HG02884 (cell line): ENCODE results near the gene SPRED2.
A peak's percentile ranks its signal among the peaks of the same experiment; 100 is the strongest.
"Not testable (repeated sequence)": the region's sequence is repeated elsewhere in the genome, so short reads cannot be mapped to it uniquely, and the experiment has no call there.

Experiments
- ATAC-seq: cut with Tn5 transposase; IDR thresholded peaks from one replicate; pipeline ENCODE4 v1.9.1; 2021; ENCODE audit warnings: mild to moderate bottlenecking, moderate library complexity; ENCODE audit not compliant: unreplicated experiment

SPRED2 gene

DNA sequence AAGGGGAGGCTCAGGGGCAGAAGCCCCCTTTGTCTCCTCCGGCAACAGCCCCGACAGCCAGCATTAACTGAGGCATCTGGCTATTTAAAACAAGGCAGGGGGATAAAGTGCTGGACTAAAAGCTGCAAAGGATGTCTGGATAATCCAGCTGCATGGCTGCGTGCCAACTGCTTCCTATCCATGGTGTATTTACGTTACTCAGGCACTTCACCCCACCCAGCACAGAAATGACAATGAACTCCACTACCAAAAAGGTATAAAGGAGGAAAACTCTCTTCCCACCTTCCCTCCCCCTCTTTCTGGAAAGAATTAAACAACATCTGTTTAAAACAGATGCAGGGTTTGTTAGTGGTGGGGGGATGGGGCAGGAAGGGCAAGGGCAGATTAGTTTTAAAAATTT lies 82.5 kb downstream of the SPRED2 start:
- no peak for ATAC-seq

DNA sequence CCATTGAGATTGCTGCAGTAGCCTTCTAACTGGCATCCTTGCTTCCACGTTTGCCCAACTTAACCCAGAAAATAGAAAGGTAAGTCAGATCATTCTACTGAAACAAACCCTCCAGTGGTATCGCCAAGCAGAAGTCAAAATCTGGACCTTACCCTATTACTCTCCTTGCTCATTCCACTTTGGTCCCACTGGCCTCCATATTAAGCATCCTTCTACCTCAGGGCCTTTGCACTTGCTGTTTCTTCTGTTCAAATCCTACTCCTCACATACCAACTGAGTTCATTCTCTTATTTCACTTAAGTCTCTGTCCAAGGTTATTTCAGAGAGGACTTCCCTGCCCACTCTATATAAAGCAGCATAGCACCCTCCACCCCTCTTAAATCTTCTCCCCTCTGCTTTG lies 84.5 kb downstream of the SPRED2 start:
- ATAC-seq = no peak

DNA sequence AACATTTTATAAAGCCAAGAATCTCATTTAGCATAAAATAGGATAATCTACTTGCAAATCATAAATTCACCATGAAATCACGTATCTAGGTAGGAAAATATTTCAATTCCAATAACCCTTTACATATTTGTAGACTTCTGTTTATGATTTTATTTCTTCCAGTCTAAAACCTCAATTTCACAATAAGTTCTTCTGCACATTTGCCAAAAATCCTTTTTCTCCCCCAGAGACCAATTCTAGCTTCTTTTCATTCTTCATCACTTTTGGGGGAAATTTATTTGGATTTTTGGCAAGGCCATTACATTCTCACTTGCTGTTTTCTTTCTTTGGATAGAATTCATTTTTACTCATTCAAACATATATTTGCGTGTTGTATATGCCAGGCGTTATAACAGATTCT lies 86.8 kb downstream of the SPRED2 start:
- no peak for ATAC-seq

DNA sequence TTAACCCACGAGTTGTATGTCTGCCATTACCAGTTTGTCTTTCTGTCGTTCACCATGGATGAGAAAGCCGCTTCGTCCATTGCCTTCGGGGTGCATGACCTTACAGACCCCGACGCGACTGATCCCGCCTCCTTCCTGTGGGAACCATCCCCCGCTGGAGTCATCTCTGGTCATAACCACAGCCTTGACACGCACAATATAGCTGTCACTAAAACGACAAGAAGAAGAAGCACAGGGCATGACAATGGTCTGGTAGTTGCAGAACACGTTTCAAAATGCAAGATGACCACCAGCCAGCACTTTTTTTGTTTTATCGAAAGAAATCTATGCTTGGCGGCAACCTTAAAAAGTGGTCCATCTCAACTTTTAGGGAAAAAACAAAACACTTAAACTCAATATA lies 87.7 kb downstream of the SPRED2 start:
- no peak for ATAC-seq

DNA sequence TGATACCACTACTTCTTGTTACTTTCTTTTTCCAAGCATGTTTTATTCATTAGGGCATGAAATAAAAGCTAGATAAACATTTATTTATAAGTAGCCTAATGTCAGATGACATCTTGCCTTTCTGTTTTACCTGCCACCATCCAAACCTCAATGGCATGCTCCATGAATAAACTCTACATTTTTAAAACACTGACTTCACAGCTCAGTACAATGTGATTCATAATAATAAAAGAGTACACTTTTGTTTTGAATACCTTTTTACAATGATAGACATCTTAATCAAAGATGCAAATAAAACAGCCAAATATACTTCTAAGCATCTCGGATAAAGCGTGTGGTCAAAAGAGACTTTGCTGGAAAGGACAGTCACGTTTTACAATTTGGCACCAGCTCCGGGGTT lies 88.2 kb downstream of the SPRED2 start:
- ATAC-seq = no peak

DNA sequence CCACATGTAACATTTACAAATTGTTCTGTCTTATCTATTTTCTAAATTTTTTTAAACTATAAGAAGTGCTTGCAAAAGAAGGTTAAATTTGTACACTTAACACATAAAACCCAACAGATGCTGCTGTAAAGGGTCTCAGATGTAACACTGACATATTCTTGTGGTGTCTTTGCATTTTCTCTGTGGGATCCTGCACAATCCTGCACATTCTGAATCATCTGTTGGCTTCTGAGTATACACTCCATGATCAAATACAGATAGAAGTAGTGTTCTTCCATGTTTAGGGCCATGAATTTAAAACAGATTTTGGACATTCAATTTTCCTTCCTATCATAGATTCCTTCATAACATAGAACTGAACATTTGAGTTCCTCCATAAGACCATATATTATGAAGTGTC lies 89.0 kb downstream of the SPRED2 start:
- no peak for ATAC-seq

DNA sequence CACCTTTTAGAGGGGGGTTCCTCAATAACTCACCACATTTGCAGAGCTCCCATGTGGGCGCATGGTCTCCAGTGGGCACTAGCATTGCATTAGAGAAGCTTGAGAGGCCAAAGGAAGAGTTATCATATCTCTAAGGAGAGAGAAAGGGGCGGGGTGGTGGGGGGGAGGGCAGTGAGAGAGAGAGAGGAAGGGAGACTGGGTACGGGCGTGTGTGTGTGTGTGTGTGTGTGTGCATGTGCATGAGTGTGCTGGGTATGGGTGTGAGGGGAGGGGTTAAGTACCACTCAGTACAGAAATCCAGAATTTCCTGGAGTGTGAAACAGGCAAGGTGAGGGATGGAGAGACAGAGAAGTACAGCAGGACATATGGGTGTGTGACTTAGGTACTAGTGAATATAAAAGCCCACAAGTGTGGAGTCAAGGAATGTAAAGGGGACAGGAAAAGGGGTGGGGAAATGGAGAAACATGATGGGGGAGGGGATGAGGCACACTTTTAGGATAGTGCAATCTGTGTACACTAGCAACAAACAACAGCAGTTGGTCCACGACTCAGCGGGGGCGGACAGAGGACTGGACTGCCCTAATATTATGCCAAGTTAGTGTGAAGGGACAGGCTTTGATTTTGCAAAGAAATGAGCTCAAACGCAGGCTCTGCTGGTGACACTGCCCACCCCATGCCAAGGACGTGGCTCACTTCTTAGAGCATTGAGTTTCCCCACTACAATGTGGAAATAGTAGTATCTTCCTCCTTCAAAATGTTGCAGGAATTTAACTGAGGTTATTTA lies 91.3 kb downstream of the SPRED2 start:
- ATAC-seq = no peak

DNA sequence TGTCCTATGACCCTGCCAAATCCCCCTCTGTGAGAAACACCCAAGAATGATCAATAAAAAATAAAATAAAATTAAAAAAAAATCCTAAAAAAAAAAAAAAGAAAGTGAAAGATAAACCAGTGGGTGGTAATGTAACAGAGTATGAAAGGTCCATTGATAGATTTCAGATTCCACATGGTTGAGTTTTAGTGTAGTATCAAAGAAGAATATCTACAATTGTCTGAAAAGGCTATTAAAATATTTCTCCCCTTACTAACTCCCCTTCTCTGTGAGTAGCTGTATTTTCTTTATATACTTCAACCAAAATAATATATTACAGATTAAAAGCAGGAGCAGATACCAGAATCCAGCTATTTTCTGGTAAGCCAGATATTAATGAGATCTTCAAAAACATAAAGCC lies 92.8 kb downstream of the SPRED2 start:
- no peak for ATAC-seq

DNA sequence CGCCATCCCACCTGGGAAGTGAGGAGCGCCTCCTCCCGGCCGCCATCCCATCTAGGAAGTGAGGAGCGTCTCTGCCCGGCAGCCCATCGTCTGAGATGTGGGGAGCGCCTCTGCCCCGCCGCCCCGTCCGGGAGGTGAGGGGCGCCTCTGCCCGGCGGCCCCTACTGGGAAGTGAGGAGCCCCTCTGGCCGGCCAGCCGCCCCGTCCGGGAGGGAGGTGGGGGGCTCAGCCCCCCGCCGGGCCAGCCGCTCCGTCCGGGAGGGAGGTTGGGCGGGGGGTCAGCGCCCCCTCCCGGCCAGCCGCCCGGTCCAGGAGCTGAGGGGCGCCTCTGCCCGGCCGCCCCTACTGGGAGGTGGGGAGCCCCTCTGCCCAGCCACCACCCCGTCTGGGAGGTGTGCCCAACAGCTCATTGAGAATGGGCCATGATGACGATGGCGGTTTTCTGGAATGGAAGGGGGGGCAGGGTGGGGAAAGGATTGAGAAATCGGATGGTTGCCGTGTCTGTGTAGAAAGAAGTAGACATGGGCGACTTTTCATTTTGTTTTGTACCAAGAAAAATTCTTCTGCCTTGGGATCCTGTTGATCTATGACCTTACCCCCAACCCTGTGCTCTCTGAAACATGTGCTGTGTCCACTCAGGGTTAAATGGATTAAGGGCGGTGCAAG lies 93.4 kb downstream of the SPRED2 start:
- ATAC-seq = not testable (repeated sequence)

DNA sequence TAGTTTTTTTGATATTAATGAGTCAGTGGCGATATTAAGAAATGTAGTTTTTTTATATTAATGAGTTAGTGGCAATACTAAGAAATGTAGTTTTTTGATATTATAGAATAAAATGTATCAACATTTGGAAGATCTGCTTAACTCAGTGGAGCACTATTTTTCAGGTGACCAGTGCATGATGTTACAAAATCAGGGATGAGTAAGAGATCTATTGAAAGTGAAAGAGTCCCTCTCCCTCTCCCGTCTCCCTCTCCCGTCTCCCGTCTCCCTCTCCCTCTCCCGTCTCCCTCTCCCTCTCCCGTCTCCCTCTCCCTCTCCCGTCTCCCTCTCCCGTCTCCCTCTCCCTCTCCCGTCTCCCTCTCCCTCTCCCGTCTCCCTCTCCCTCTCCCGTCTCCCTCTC lies 94.5 kb downstream of the SPRED2 start:
- ATAC-seq = not testable (repeated sequence)

DNA sequence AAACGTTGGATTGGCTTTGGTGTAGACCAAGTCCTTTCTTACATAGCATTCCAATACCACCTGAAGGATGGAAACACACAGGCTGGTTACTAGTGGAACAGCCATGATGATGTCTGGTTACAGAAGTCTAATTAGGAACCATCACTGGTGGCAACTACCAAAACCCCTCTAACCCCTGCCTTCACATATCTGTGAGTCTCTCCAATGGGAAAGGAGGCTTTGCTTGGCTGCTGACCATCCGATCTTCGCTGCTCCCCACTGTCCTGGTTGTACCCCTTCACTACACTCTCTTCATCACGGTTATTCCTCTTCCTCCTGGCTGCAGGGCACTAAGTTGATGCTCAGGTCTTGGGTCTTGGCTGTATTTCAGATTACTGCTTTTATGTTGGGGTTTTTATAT lies 97.7 kb downstream of the SPRED2 start:
- no peak for ATAC-seq

DNA sequence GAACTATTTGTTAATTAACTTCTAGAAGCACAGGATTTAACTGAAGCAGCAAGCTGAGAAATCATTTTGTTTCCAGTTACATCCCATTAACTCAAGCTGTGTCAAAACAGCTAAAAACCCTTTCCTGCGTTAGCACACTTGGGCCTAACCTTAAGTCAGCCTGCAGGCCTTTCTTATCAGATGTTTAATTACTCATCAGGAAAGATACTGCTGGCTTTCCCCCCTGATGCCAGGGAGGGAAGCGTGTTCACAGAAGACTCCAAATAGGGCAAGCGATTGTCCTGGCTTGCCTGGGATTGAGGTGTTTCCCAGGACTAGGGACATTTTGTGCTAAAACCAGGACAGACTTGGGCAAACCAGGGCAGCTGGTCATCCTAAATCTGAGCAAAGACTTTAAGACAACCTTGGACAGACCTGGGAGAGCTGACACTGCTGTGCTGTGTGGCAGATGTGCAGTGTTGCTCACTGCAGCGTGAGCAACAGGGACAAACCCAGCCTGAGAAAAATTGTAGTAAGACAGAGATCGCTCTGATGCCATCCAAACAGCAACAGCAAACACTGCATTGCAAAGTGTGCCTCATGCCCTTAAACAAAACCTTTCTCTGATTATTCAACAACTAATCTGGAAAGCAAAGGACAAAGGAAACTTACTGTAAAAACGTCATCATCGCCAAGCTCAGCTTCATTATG lies 100.9 kb downstream of the SPRED2 start:
- ATAC-seq = no peak

DNA sequence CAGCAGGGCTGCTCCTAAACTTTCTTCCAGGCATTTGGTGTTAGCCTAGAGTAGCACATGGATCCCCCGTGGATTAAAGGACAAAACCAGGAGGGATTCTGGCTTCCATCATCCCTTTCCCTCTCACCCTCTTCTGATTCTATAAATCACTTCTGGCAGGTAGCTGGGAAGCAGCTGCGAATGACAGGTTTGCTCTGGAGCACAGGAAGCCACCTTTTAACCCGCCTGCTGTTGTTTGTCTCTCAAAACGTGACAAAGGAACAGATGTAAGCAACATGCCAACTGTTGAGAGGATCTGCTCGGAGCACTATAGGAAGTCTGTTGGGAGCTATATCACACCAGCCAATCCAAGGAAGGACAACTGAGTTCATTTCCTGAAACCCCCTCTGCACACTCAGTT lies 102.9 kb downstream of the SPRED2 start:
- no peak for ATAC-seq

DNA sequence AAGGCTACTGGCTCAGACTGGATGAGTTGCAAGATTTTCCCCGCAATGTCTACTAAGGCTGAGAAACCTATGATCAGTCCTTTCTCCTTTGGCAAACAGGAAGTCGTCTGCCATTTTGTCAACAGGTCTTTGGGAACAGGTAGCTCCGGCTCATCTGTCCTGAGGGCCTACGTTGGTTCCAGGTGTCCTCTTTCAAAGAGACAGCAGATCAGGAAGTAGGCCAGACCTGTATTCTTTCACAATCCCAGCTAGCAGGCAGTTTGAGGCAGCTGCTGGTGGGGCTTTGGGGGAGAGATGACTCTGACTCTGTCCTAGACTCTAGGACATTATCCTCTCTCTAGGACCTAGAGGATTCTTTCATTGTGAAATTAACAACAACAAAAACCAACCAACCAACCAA lies 106.1 kb downstream of the SPRED2 start:
- no peak for ATAC-seq

DNA sequence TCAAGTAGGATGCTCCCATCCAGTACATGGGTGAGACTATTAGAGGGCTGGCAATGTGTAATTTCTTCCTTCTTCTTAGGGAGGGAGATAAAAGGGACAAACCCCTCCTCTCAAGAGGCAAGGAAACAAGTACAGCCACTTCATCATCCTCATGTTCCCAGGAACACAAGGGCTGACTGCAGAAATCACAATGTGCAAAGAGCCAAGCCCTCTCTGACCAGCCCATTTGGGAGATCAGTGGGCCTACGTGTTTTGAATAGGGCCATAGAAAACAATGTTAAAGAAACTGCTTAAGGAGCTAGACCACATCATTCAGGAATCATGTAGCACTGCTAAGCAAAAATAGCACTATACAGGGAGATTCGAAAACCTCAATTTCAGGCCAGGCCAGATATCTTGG lies 107.3 kb downstream of the SPRED2 start:
- ATAC-seq = no peak

DNA sequence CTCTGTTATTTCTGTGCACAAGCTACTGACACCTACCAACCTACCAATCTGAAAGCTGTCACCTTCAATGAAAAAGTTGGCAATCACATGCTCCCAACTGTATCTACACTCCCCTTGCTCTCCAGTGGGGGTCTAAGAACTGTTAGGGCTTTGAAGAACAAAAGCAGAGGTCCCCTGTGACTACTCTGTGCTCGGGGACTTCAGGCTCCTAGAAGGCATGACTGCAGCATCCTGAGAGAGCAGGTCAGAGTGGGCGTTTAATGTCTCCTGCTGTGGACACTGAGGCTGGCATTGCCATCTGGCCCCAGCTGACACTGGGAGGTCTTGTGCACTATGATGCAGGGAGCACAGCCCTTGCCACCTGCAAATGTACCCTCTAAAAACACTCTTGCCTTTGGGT lies 111.5 kb downstream of the SPRED2 start:
- ATAC-seq = no peak

DNA sequence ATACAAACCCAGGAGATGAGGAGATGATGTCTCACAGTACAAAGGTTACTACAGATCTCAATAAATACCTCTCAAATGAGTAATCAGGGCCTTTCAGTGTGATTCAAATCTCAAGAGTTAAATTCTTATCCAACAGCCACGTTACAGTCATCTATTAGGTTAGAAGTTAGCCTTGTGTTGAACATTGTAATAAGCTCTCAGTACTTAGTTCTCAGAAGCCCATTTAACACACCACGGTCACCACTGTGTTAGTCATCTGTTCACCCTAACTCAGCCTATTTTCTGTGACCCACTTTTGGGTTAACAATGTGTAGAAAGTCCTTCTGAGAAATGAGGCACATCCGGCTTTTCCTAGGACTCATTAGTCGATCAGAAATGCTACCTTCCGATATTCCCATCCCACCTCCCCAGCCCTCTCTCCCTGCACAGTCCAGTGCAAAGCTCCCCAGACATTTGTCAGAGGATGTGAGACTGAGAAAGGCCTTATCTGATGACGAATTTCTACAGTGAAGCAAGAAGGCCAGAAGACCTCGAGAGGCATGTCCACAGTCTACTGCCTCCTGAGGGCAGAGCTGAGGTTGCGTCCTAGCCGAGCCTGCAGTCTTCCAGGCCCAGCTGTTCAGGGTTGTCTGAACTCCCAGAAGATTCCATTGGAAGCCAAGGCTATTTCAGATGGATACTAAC lies 112.2 kb downstream of the SPRED2 start:
- peak; percentile 70 for ATAC-seq

DNA sequence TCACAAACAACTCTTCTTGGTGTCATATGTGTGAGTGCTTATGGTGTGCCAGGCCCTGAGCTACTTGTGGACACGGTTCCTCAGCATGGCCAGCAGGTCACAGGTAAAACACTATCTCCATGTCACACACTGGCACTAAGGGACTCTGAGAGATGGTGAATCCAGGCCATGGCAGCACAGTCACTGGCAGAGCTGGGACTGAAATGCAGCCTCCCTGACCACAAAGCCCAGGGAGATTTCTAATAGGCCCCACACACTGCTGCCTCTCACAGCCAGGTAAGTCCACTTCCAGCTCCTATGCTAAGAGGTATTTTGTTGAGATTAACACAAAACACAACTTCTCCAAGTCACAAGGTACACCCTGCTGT lies 112.7 kb downstream of the SPRED2 start:
- no peak for ATAC-seq

DNA sequence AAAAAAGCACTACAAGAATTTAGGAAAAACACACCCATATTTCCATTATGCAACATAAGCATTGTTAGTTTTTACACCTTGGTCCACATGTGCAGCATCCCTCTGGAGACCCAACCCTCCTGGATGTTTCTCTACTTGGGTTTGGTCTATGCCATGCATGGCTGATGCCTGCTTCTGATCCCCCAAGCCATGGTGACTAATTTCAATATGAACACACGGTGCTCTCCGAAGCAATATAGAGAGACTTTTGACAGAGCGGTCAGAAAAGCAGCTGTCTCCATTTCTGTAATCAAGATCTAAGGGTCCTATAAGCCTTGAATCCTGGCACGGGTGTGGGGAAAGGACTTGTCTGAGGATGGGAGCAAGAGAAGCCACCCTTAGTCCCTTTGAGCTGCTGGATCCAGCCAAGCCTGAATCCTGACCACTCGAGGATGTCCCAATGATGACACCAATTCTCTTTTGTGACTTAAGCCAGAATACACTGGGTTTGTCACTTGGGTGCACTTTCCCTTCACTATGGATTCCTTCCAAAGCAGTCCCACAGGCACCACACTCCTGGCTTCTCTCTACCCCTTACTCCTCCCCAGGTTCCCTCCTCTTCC lies 113.2 kb downstream of the SPRED2 start:
- ATAC-seq = no peak

DNA sequence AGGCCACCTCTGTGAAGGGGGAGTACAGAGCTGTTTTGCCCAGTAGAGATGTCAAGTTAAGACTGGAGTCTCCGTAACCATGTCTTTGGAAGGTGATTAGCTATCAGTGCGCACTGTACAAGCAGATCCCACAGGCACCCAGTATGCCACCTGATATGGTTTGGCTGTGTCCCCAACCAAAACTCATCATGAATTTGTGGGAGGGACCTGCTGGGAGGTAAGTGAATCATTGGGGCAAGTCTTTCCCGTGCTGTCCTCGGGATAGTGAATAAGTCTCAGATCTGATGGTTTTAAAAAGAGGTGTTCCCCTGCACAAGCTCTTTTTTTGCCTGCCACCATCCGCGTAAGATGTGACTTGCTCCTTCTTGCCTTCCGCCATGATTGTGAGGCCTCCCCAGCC lies 114.6 kb downstream of the SPRED2 start:
- ATAC-seq = no peak

DNA sequence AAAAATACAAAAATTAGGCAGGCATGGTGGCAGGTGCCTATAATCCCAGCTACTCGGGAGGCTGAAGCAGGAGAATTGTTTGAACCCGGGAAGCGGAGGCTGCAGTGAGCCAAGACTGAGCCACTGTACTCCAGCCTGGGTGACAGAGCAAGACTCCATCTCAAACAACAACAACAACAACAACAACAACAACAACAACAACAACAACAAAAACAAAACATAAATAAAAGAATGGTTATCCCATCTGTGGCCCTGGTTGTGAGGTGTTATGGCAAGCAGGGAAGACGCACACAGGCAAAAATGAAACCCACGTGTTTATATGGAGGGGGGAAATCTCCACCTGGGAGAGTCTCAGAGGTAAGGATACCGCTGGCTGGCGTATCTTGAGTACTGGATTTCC lies 115.0 kb downstream of the SPRED2 start:
- not testable (repeated sequence) for ATAC-seq
